Stimulated activated CD8-positive, alpha-beta memory T cell treated with anti-CD3 and anti-CD28 coated beads, Interleukin-15, amount 100 ng/mL, for 24 hours (primary cell): ENCODE measurements around the gene ARL5A.

Experiments used
- DNase-seq: peaks from one replicate; pipeline ENCODE4 v3.0.0-alpha.2; 2020; ENCODE audit warnings: low read depth

The ARL5A gene

DNA sequence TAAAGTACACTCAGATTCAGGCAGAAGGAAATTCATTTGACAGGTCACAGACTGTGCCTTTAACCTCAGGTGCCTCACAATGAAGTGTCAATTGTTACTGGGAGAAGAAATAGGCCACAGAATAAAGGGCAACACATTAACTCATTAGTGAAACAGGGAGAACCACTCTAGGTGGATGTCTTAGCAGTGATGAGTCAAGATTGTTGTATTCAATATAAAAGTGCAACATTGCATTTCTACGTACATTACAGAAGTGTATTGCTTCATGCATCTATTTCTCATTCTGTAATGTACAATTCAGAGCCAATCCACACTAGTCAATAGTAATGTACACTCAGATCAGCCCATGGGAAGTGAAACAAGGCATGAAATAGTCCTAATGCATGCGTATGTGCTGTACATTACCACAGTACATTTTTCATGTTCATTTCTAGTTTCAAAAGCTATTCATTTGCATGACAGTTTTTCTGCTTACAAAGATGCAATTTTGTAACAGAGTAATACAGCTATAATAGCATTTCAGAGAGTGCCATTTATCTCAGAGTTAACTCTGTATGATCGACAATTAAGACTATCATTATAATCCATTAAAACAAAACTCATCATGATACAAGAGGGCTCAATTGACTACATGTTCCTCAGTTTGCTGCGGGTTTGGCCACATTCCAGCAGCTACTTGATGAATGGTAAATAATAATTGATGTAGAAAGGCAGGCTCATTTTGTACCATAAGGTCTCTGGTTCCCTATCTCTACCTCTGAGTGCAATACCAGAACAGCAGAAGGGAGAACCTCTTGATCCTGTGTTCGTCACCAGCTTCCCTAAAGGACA lies 12.2 kb upstream of the ARL5A start:
- DNase-seq = no peak

DNA sequence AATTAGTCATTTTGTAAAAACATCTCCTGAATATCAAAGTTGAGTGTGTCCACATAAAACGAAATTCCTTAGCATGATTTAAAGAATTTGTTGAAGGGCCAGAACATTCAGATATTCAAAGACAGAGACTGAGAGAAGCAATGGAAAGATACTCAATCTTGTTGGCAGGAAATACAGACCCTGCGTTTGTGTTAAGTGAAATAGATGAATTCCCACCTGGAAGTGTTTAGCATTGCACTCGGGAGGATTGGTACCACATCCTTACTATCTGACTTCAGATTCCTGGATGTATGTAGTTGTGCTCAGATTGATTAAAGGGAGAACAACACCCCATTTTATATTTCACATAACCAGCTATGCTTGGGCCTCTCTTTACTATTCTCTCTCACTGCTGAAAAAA lies 9.7 kb upstream of the ARL5A start:
- DNase-seq = no peak

- no peak for DNase-seq
Observed at GRCh38 chr2:151833984-151834383, 5.8 kb upstream of the ARL5A start.

- no peak for DNase-seq
Observed at GRCh38 chr2:151830961-151831360, 2.7 kb upstream of the ARL5A start.

- DNase-seq = no peak
Observed at GRCh38 chr2:151828890-151829324, 686 bp upstream of the ARL5A start.

GRCh38 chr2:151827564-151828142 lies 568 bp downstream of the ARL5A start:
- no peak for DNase-seq

GRCh38 chr2:151826737-151827157 lies 1.5 kb downstream of the ARL5A start:
- DNase-seq = no peak

DNA sequence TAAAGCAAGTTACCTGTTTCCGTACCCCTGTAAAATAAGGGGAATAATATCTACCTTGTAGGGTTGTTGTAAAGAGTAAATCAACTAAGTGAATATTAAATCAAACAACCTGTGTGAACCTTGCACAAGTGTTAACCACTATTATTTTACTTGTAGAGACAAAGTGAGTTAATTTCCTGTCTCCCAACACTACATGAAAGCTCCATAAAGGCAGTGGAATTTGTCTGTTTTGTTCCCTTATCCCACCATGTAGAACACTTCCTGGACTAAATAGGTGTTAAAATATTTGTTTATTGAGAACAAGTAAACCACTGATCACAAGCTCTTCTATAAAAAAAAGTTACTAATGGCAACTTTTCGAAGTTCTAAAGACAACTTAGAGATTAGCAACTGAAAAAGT lies 3.3 kb downstream of the ARL5A start:
- DNase-seq = no peak

GRCh38 chr2:151823651-151824050 lies 4.6 kb downstream of the ARL5A start:
- DNase-seq = no peak

- DNase-seq = no peak
Observed at GRCh38 chr2:151819920-151820319, 8.3 kb downstream of the ARL5A start.

GRCh38 chr2:151817929-151818328 lies 10.3 kb downstream of the ARL5A start:
- no peak for DNase-seq

- no peak for DNase-seq
Observed at GRCh38 chr2:151816843-151817242, 11.4 kb downstream of the ARL5A start.

DNA sequence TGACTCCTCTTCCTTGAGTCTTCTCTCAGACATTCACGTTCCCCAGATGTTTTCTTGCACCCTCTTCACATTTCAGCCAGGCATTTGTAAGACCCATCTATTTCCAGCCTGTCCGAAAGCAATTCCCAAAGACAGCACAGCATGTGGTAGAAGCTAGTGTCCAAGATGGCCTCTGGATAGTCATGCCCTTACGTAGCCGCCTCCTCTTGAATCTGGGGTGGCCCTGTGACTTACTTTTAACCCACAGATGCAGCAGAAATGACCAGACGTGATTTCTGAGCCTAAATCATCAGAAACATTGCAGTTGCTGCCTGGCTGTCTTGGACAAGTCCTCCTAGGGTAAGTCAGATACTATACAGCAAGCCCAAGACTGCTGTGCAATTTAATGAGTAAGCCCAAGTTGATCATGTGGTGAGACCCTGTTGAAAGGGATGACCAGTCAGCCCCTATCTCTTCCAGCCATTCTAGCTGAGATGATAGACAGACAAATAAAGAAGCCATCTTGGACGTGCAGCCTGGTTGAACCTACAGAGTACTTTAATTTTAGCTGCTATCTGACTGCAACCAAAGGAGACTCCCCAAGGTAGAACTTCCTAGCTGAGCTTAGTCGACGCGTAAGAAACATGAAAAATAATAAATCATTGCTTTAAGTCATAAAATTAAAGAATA lies 12.3 kb downstream of the ARL5A start:
- DNase-seq = no peak

DNA sequence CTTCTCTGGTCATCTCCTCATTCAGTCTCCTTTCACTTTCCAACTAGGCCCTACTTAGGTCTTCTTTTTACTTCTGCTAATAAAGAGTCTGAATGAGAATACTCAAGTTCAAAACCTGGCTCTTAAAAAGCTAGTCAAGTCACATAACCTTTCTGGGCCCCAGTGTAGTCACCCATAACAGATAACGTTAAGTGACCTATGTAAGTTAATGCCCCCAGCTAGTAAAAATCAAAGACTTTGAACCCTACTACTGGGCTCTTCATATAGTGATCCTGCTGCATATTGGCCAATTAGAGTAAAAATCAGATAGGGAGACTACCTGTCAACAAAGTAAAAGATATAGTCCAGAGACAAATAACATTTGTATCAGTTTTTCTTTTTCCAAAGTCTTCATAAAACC lies 17.7 kb downstream of the ARL5A start:
- DNase-seq = no peak

GRCh38 chr2:151809073-151809383 lies 19.2 kb downstream of the ARL5A start:
- no peak for DNase-seq

DNA sequence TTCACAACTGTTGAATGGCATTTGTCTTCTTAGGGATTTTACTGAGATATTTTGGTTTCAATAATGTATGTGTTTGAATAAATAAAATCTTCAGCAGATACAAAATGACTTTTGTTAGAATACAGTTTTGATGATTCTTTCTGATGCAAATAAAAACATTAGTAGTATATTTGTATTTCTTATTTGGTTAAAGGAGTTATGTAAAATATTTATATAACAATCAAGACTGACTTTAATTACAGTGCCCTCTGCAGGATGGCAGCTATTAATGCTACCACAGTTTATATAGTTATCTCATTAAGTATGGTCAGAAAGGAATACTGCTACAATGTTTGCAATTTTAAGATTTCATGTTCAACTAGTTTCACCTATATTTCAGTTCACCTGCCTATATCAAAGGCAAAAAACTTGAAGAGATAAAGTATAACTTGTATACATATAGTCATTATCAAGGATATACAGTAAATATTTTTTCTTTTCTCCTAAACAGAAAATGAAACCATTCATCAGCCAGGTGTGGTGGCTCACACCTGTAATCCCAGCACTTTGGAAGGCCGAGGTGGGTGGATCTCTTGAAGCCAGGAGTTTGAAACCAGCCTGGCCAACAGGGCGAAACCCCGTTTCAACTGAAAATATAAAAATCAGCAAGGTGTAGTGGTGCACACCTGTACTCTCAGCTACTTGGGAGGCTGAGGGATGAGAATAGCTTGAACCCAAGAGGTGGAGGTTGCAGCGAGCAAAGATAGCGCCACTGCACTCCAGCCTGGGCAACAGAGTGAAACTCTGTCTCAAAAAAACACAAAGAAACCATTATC lies 19.8 kb downstream of the ARL5A start:
- no peak for DNase-seq

- no peak for DNase-seq
Observed at GRCh38 chr2:151805961-151806360, 22.3 kb downstream of the ARL5A start.

GRCh38 chr2:151805343-151805742 lies 22.9 kb downstream of the ARL5A start:
- DNase-seq = no peak

DNA sequence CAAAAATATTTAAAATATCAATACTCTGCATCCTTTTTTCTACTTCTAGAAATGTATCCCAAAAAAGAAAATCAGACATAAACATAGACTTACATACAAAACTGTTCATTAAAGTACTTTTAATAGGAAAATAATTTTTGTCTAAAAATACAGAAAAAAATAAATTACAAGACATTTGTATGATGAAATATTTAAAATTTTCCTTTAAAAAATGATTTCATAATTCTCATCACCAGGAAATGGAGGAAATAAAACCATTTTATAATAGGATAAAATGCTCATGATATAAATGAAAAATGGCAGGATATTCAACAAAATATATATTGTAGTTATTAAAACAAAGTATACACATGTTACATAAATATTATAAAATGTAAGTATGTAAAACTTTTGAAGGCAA lies 24.4 kb downstream of the ARL5A start:
- no peak for DNase-seq

DNA sequence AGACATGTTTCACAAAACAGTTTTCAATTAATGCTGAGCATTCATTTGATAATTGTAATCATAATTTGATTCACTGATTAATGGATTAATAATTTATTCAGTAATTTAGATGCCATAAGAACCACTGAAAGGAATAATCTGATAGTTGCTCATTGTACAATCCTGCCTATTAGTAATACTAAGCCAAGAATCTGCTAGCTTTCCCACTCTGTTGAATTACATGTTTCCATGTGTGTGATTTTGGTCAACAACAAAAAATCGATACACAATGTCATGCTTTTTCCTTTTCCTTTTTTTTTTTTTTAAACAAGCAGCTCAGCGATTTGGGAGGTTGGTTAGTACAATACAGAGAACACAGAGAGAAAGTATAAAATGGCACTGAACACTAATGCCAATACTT lies 25.9 kb downstream of the ARL5A start:
- no peak for DNase-seq

- no peak for DNase-seq
Observed at GRCh38 chr2:151799886-151800292, 28.3 kb downstream of the ARL5A start.

DNA sequence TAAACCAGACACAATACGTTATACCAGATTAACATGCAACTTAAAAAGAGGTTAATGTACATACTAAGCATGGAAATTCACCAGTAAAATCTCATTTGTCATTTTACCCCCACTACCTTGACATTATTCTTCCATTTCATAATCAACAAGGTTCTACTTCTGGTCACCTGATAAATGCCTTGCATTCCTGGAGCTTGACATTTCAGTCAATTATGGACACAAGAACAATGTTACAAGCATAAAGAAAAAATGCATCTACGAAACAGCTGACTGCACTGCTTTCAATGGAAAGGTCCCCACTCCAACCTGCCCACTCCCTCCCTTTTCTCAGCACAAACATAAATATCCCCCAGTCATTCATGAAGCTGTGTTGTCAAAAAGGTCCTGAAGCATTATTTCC lies 31.4 kb downstream of the ARL5A start:
- DNase-seq = no peak
